ENCODE data around the gene ABCA4. TPM values are rescaled to one million over a fixed set of nuclear protein-coding genes. Genes with fewer than 3 reads are reported as not detected.

The ABCA4 gene
- total RNA-seq, 4 donors from 2014 or later, result 0.49 to 2.0 (median 1.0) TPM; not detected in 1

DNA sequence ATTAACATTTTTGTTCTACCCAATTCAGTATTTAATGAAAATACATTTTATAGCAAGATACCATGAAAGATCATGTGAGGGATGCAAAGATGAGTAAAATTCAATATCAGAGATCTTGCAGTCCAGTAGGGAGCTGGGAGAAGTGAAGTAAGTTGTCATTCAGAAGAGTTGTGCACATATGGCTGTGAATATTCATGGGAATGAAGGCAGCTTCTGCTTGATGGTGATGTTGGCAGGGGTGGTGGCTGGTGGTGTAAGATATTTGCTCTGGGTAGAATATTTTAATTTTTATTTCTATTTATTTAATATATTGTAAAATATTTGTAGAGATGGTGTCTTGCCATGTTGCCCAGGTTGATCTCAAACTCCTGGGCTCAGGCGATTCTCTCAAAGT lies 139.7 kb downstream of the ABCA4 start:
- intact Hi-C loops (cut with DNase I; ENCODE audit: low total_unique reads), result no loop called here
- Histone ChIP-seq H3K27me3 (no peaks in the 10 kb centered on the region), H3K9me3 (no peaks in the 10 kb centered on the region), H3K4me3 (no peak overlapping the region), H3K36me3 (no peaks in the 10 kb centered on the region), H3K4me1 (peaks cover 0 to 6% of the 10 kb centered on the region in 2 donors), H3K27ac (no peak overlapping the region)
- TF ChIP-seq, protein P1, sequence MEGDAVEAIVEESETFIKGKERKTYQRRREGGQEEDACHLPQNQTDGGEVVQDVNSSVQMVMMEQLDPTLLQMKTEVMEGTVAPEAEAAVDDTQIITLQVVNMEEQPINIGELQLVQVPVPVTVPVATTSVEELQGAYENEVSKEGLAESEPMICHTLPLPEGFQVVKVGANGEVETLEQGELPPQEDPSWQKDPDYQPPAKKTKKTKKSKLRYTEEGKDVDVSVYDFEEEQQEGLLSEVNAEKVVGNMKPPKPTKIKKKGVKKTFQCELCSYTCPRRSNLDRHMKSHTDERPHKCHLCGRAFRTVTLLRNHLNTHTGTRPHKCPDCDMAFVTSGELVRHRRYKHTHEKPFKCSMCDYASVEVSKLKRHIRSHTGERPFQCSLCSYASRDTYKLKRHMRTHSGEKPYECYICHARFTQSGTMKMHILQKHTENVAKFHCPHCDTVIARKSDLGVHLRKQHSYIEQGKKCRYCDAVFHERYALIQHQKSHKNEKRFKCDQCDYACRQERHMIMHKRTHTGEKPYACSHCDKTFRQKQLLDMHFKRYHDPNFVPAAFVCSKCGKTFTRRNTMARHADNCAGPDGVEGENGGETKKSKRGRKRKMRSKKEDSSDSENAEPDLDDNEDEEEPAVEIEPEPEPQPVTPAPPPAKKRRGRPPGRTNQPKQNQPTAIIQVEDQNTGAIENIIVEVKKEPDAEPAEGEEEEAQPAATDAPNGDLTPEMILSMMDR (IDR thresholded peaks at IDR 0.05), result no peak
- TF ChIP-seq POLR2A (IDR thresholded peaks at IDR 0.05), result no peak
- no peak for DNase-seq

DNA sequence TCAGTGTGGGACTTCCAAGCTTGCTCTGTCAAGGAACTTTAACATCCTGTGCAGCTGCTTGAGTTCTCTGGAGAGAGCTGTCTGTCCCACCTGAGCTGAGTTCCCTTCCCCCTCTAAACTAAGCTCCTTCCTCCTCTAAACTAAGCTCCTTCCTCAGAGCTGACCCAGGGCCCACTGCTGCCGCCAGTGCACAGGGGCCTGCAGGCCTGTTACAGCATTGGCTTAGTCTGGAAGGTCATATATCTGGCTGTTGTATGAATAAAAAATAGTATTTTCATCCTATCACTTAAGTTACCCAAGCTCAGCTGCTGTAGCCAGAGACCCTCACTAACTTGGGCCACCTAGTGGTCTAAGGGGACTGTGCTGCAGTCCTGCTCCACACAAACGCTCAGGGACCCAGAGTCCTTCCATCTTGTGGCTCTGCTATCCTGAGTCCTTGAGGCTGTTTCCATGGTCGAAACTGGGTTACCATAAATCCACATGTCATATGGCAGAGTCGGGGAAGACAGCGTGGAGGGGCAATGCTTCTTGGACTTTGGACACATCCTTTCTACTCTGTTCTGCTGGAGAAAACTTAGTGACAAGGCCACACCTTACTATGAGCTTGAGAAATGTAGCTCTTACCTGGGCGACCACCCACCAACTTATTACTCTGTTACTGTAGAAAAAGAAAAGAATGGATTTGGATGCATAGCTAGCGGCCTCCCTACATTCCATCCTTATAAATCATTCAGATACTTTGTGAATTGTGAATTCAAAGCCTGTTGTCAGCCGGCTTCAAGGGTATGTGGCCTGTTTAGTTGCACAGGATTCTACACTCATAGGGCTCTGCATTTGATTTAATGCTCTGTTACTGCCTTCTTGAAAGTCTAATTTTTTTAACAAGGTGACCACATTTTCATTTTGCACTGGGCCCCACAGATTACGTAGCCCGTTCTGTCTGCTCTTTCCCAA lies 140.4 kb downstream of the ABCA4 start:
- Histone ChIP-seq H3K4me3 (no peak overlapping the region), H3K27me3 (no peaks in the 10 kb centered on the region), H3K9me3 (no peaks in the 10 kb centered on the region), H3K27ac (peak overlapping the region; percentile 54 to 56), H3K4me1 (peaks cover 0 to 6% of the 10 kb centered on the region in 2 donors), H3K36me3 (no peaks in the 10 kb centered on the region)
- TF ChIP-seq, protein P1 (IDR thresholded peaks at IDR 0.05), result no peak
- TF ChIP-seq POLR2A (IDR thresholded peaks at IDR 0.05), result no peak
- intact Hi-C loops (cut with DNase I; ENCODE audit: low total_unique reads), result no loop called here
- DNase-seq, result no peak

GRCh38 chr1:93979718-93980319 lies 141.1 kb downstream of the ABCA4 start:
- no peak overlapping the region for H3K4me3 ChIP-seq
- H3K27ac ChIP-seq, result peak overlapping the region; percentile 54 to 56
- DNase-seq, result peak; percentile 43 to 62
- no peaks in the 10 kb centered on the region for H3K9me3 ChIP-seq
- H3K4me1 ChIP-seq, result peaks cover 0 to 6% of the 10 kb centered on the region in 2 donors
- TF ChIP-seq, protein P1 (IDR thresholded peaks at IDR 0.05), result no peak
- no peak for TF ChIP-seq POLR2A (IDR thresholded peaks at IDR 0.05)
- no peaks in the 10 kb centered on the region for H3K27me3 ChIP-seq
- H3K36me3 ChIP-seq, result no peaks in the 10 kb centered on the region
- intact Hi-C loops (cut with DNase I; ENCODE audit: low total_unique reads), result no loop called here

DNA sequence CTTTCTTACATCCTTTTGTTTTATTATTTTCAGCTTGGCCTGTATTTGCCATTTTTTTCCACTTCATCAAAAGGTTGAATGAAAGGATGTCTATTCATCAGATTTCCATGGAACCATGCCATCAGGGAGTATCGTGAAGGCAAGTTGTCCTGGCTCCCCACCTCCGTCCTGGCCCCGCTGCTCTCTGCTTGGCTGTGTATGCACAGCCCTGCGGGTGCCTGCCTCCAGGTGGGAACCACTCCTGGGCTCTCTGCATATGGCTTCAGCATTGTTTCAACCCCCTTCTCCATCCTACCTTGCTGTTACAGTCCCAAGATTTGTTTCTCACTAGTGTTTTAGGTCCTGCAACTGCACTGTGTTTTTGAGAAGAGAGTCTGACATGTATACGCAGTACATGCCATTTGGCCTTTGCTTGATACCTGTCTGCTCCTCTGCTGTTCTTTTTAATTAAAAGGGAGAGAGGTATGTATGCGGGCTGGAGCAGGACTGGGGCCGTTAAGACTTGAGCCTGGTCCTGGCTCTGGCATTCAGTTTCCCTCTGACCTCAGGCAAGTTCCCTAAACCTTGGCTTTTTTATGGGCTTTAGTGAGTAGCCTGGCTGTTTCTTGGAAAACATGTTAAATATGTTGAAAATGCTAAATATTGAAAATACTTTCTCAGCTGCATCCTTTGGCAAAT lies 141.8 kb downstream of the ABCA4 start:
- TF ChIP-seq, protein P1 (IDR thresholded peaks at IDR 0.05), result no peak
- no peak for TF ChIP-seq POLR2A (IDR thresholded peaks at IDR 0.05)
- no peak for DNase-seq
- H3K36me3 ChIP-seq, result no peaks in the 10 kb centered on the region
- no peak overlapping the region for H3K4me3 ChIP-seq
- intact Hi-C loops (cut with DNase I; ENCODE audit: low total_unique reads), result no loop called here
- peak overlapping the region in 1 of 2 donors; percentile 18 for H3K27ac ChIP-seq
- peaks cover 0 to 6% of the 10 kb centered on the region in 2 donors for H3K4me1 ChIP-seq
- no peaks in the 10 kb centered on the region for H3K9me3 ChIP-seq
- H3K27me3 ChIP-seq, result no peaks in the 10 kb centered on the region
